UCSD-AML1 (cell line): ENCODE measurements around the gene UVRAG.

Source experiments
- DNase-seq: peaks from one replicate; lab custom pipeline; 2025; ENCODE audit not compliant: unreplicated experiment; lab: John Stamatoyannopoulos, UW

UVRAG gene

DNA sequence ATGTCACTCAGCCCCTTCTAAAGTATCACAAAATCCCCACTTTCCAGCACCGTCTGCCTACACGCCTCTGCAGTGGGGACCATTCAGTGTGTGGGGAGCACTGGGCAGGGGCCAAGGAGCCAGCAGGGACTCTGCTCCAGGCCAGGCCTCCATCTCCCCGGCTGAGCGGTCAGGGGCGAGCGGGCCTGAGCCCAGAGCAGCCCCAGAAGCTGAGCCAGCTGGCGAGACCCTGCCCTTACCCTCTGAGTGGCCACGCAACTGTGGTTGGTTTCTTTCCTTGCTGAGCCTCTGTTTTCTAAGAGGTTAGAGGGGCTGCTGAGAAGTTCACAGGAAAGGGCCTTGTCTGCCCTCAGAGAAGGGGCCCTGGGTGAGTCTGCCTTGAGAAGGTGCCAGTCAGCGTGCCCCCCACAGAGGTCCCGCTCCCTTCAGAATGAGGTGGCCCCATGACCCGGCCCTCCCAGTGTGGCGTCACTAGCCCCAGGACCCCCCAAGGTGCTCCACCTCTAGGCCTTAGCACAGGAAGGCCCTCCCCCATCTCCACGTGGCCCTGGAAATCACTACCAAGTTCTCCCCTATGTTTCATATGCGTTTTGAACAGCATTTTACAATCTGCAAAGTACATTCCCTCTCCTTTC is 344.4 kb downstream of the UVRAG start:
- DNase-seq: no peak

DNA sequence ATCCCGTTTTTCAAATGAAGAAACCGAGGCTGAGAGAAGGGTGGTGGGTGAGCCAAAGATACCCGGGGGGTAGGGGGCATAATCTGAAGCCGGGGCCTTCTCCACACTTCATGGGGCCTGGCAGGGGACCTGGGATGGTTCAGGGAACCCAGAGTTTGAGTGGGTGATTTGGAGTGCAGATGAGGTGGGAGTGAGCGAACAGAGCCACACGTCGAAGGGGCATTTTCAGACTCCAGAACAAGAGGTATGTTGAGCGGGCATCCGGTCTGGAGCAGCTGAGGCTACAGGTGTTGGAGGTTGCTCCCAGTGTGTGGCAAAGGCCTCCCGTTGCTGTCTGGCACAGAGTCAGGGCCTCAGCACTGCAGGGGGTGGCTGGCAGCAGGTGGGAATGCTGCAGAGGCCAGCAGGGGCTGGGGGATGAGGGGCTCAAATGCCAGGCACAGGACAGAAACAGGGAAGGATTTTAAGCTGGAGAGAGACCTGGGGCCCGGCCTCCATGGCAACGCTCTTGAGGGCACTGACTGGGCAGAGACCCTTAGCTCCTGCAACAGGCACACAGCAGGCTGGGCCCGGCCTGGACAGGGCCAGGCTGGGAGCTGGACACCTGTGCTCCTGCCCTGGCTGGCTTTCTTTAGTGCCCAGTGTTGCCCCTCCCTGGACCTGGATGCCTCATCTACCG is 345.1 kb downstream of the UVRAG start:
- DNase-seq: no peak

DNA sequence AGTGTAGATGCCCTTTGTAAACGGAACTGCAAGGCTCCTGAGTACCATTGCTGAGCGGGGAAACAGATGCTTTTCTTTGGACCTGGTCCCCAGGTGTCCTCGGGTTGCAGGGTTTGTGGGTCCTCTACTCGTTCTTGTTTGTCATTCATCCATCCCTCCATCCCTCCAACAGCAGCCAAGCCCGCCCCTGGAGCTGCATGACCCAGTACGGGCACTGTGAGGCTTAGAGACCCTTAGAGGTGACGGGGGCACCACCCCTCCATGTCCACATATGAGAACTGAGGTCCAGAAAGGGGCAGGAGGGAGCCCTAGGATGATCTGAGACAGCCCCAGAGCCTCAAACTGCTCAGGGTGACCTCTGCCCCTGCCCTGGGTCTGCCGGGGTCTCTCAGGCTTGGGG is 345.8 kb downstream of the UVRAG start:
- DNase-seq: no peak

- DNase-seq: no peak
Measured at GRCh38 chr11:76161261-76161961, 346.4 kb downstream of the UVRAG start.

- no peak for DNase-seq
Measured at GRCh38 chr11:76162336-76163288, 347.6 kb downstream of the UVRAG start.

- DNase-seq: no peak
Measured at GRCh38 chr11:76163289-76163880, 348.4 kb downstream of the UVRAG start.

DNA sequence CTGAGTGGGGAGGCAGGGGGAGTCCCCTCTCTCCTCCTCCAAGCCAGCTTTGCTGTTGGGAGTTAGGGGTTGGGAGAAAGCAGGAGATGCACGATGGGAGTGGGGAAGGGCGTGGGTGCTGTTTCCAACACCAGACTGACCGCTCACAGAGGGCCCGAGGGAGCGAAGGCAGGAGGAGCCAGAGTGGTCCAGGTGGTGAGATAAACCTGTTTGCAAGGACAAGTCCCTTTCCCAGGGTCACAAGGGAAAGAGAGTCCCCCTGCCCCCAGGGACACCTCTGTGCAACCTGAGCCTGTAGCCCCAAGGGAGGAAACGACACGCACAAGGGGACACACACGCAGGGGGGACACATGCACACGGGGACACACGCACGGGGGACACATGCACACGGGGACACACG is 349.1 kb downstream of the UVRAG start:
- no peak for DNase-seq

DNA sequence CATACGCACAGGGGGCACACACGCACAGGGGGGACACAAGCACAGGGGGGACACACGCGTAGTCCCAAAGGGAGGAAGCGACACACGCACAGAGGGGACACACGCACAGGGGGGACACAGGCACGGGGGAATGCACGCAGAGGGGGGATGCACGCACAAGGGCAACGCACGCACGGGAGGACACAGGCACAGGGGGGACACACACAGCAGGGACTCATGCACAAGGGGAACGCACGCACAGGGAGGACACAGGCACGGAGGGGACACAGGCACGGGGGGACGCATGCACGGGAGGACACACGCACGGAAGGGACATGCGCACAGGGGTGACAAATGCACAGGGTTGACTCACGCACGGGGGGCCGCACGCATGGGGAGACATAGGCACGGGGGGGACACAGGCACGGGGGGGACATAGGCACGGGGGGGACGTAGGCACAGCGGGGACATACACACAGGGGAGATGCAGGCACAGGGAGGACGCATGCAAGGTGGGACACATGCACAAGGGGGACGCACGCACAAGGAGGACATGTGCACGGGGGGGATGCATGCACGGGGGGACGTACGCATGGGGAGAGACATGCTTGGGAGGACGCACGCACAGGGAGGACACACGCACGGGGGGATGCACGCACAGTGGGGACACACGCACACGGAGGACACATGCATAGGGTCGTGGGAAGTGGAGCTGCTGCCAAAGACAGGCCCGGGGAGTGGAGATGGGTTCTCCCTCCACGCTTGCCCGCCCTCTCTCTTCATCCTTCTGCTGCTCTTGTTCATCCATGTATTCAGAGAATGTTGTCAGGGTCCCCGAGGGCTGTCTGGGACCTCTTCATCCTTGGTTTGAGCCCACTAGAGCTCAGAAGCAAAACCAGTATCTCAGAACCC is 350.1 kb downstream of the UVRAG start:
- DNase-seq: no peak

DNA sequence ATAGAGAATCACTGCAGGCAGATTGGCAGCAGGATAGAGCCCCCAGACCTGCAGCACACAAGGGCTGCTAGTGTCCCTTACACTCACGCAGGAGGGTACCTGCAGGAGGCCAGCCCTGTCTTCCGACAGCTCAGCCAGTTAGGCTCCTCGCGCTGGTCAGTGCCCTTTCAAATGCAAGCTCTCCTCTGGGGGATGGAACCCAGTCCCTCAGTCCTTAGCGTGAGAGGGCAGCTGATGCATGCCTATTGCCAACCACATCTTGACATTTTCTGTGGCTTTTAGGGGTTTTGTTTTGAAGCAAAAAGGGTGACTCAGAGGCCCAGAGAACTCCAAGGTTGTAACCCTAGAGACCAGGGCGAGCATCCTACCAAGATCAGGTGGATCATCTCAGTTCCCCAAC is 351.3 kb downstream of the UVRAG start:
- DNase-seq: no peak

- DNase-seq: no peak
Measured at GRCh38 chr11:76167590-76167989, 352.6 kb downstream of the UVRAG start.

GRCh38 chr11:76169473-76169896 is 354.5 kb downstream of the UVRAG start:
- DNase-seq: no peak

DNA sequence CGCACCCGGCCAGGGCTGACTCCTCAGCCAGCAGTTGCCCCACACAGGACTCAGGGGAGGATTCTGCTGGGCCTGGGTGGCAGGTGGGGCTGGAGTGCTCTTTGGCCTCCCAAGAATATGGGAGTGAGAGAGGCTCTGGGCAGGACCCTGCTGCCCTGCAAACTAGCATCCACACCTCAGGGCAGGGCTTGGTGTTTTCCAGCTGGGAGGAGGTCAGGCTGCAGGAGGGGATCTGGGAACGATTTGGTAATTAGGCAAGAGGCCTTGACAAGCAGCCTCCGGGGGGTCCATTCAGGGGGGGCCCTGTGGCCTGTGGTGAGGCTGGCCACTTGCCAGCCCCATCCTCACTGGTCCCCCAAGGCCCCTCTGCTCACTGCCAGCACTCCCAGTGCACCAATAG is 355.5 kb downstream of the UVRAG start:
- no peak for DNase-seq

DNA sequence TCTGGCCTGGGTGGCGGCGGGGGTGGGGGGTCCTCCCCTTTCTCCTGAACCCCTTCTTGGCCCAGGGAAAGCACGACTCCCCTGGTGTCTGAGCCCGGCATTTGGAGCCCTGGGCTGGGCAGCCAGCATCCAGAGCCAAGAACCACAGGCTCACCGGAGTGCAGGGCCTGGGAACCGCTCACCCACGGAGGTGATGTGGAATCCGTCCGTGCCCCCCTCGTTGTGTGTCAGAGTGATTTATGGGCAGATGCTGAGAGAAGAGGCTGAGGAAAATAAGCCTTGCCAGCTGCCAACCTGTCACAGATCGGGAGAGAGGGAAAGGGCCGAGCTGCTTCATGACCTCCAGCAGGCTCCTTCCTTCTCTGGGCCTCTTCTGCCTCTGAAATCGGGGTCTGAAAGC is 357.6 kb downstream of the UVRAG start:
- no peak for DNase-seq

GRCh38 chr11:76173663-76174062 is 358.7 kb downstream of the UVRAG start:
- DNase-seq: no peak

DNA sequence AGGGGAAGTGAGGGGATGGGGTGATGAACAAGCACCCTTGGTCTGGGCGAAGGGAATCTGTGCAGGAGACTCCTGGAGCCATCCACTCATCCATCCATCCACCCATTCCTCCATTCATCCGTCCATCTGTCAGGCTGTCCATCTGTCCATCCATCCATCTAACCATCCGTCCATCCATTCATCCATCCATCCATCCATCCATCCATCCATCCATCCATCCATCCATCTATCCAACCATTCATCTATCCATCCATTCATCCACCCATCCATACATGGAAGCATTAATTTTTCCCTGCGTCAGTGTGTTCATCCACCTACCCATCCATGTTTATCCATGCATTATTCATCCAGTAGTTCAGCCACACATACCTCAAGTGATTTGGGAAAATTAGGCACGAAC is 359.3 kb downstream of the UVRAG start:
- DNase-seq: no peak

- DNase-seq: no peak
Measured at GRCh38 chr11:76175783-76176182, 360.8 kb downstream of the UVRAG start.

DNA sequence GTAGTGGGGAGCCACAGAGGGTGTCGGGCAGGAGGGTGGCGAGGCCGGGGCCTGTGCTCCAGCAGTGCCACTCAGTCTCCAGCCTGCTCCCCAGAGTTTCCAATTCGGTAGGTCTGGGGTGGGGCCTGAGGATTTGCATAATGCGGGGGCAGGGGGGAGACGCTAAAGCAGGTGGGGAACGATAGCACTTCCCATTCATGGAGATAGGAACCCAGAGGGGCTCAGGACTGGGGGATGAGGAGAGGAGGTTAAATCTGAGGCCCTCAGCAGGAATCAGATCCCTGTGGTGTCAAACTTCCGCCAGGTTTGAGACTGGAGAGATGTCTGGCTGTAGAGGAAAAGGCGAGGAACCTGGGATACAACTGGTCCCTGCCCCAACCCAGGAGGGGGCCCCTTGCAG is 361.5 kb downstream of the UVRAG start:
- DNase-seq: no peak

DNA sequence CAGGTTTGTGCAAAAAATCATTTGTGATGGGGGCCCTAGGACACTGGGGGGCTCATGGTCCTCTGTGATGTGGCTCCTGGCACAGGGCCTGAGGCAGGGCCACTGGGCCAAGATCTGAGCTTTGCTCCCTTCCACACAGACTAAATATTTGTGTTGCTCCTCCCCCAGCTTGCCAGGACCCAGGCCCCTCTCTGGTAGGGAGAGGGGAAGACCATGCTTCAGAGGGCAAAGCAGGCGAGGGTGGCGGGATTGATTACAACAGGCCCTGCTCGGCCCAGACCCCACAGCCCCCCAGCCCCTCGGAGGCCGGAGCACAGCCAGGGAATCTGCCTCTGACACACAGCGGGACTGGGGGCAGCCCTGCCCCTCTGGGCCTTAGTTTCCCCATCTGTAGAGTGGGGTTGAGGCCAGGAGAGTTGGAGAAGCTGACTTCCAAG is 362.3 kb downstream of the UVRAG start:
- no peak for DNase-seq

DNA sequence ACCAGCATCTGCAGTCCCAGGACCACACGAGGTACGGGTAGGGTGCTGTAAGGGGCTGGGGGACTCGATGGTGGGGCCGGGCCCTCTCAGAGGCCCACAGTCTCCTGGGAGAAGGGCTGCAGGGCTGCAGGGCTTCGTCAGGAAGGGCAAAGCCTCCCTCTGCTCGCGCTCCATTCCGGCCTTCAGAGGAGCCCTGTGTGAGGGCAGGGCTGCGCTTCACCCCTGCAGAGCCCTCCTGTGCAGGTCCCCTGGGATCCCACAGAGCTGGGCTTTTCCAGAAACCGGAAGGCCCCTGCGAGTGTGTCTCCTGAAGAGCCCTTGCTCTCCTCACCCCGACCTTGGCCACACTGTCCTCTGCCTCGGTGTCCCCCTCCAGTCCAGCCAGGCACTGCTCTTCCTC is 364.1 kb downstream of the UVRAG start:
- DNase-seq: no peak

- DNase-seq: no peak
Measured at GRCh38 chr11:76181371-76181770, 366.4 kb downstream of the UVRAG start.
